K562 (cell line): Measurements from ENCODE around the gene NPIPA3. TPM values are rescaled to one million over a fixed set of nuclear protein-coding genes. Genes with fewer than 3 reads are reported as not detected.
"Not testable (repeated sequence)": the region's sequence is repeated elsewhere in the genome, so short reads cannot be mapped to it uniquely, and the experiment has no call there.

Experiments
- ATAC-seq: fragments of 200-7000 bp; cut with Tn5 transposase; 3 replicates; pipeline ENCODE4 v1.9.1; 2020; ENCODE audit warnings: moderate library complexity
- BruUV-seq: library from RNA; stranded (reverse); fragments of 400-500 nt; replicated peaks from 2 replicates; lab custom pipeline; 2021; lab: Mats Ljungman, UMichigan
- CTCF ChIA-PET: fragments of 300-600 bp; formaldehyde crosslinking; extraction: SDS; loops from one replicate; lab custom pipeline; 2021; ENCODE audit warnings: low intra/inter-chr PET ratio; lab: Yijun Ruan, JAX
- POLR2A ChIA-PET: fragments of 300-600, 350-650 bp; sonication (Branson Sonifier 250); formaldehyde crosslinking; extraction: SDS; loops from one replicate; lab custom pipeline; 2021; ENCODE audit warnings: antibody characterized with exemption, inconsistent platforms; lab: Yijun Ruan, JAX
- DNase-seq, 4 experiments: peaks; one replicate each; pipeline versions ENCODE4 v3.0.0 to v3.0.0-alpha.2; 2011 to 2018; ENCODE audit warnings: low spot score in 3 of 4, mixed read lengths in 3 of 4; ENCODE audit errors: extremely low read depth in 1 of 4
- FAIRE-seq: peaks from 2 replicates; lab custom pipeline; 2011; peaks lifted over from hg19 to GRCh38; lab: Jason Lieb, UNC
- H2AFZ ChIP-seq: 2 replicates; pipeline ENCODE4 v1.6.0; 2011; ENCODE audit warnings: low read depth, low read length, control low read depth, inconsistent platforms
- H3K27ac ChIP-seq: fragments of 200-600 bp; 3 replicates; pipeline ENCODE4 v1.8.0; 2011; ENCODE audit warnings: low read depth, mild to moderate bottlenecking, control low read depth, inconsistent platforms, low read length, moderate library complexity, mixed read lengths; ENCODE audit errors: extremely low read depth
- H3K27me3 ChIP-seq, 2 experiments: fragments of 300-600 bp in 1 of 2; 2 replicates in 1 of 2; 3 replicates in 1 of 2; pipeline versions ENCODE4 v1.6.0 to v1.8.0; 2011; ENCODE audit warnings: inconsistent platforms in 2 of 2, low read length in 2 of 2, mild to moderate bottlenecking in 1 of 2, mixed read lengths in 1 of 2, moderate library complexity in 1 of 2; ENCODE audit not compliant: control insufficient read depth in 2 of 2, insufficient read depth in 2 of 2
- H3K36me3 ChIP-seq: fragments of 300-600 bp; 3 replicates; pipeline ENCODE4 v1.8.0; 2011; ENCODE audit warnings: mild to moderate bottlenecking, low read length, inconsistent platforms; ENCODE audit not compliant: control insufficient read depth, insufficient read depth
- H3K4me1 ChIP-seq, 2 experiments: fragments of 200-600 bp in 1 of 2; replicated peaks in 1 of 2; 2 replicates in 1 of 2; 3 replicates in 1 of 2; pipeline versions ENCODE4 v1.5.1 to v1.8.0; 2011; ENCODE audit warnings: inconsistent platforms in 2 of 2, low read length in 2 of 2, mild to moderate bottlenecking in 1 of 2, mixed read lengths in 1 of 2, moderate library complexity in 1 of 2; ENCODE audit not compliant: control insufficient read depth in 2 of 2, insufficient read depth in 2 of 2
- H3K4me2 ChIP-seq: 2 replicates; pipeline ENCODE4 v1.6.1; 2011; ENCODE audit warnings: low read length, control low read depth, inconsistent platforms, mixed read lengths; ENCODE audit not compliant: insufficient read depth
- H3K4me3 ChIP-seq: fragments of 200-600 bp; sonication (generic), shearing (Covaris generic); 2 replicates; pipeline ENCODE4 v1.5.1; 2016; ENCODE audit warnings: control low read depth, inconsistent platforms
- H3K79me2 ChIP-seq: fragments of 200-600 bp; 3 replicates; pipeline ENCODE4 v1.8.0; 2011; ENCODE audit warnings: low read length, inconsistent platforms; ENCODE audit not compliant: control insufficient read depth, insufficient read depth
- H3K9ac ChIP-seq, 2 experiments: 2 replicates each; pipeline versions ENCODE4 v1.6.0 to v1.6.1; 2011; ENCODE audit warnings: low read depth in 2 of 2, low read length in 2 of 2, control low read depth in 1 of 2, inconsistent platforms in 1 of 2, mild to moderate bottlenecking in 1 of 2, mixed read lengths in 1 of 2; ENCODE audit not compliant: insufficient read depth in 1 of 2
- H3K9me1 ChIP-seq: one replicate; pipeline ENCODE4 v1.6.0; 2011; ENCODE audit warnings: inconsistent platforms, mild to moderate bottlenecking, low read length, moderate library complexity; ENCODE audit not compliant: control insufficient read depth, insufficient read depth
- H3K9me3 ChIP-seq: replicated peaks from 2 replicates; pipeline ENCODE4 v1.5.1; 2011; ENCODE audit warnings: low read depth, low read length, inconsistent platforms; ENCODE audit not compliant: control insufficient read depth, insufficient read depth
- H4K20me1 ChIP-seq: replicated peaks from 2 replicates; pipeline ENCODE4 v1.6.1; 2011; ENCODE audit warnings: low read length, inconsistent platforms, mixed read lengths; ENCODE audit not compliant: control insufficient read depth, insufficient read depth
- ARID1B ChIP-seq: fragments of 450-650 bp; IDR thresholded peaks from 2 replicates; pipeline ENCODE4 v1.6.1; 2016; ENCODE audit warnings: antibody characterized with exemption, mild to moderate bottlenecking, inconsistent platforms
- ELK1 ChIP-seq: sonication (generic); formaldehyde crosslinking; IDR thresholded peaks from 2 replicates; pipeline ENCODE4 v1.8.1; 2022; ENCODE audit warnings: missing genetic modification reagents
- FOSL1 ChIP-seq: fragments of 200-800 bp; sonication (Bioruptor generic); conservative IDR thresholded peaks from 2 replicates; pipeline ENCODE4 v1.6.1; 2016; ENCODE audit warnings: missing genetic modification characterization, missing compliant biosample characterization
- HINFP ChIP-seq: fragments of 450-650 bp; conservative IDR thresholded peaks from 2 replicates; pipeline ENCODE4 v1.6.1; 2016; ENCODE audit warnings: missing genetic modification characterization, low read depth, mild to moderate bottlenecking, control low read depth, missing compliant biosample characterization
- HMBOX1 ChIP-seq: sonication (generic); IDR thresholded peaks from 2 replicates; pipeline ENCODE4 v1.6.1; 2016
- WGBS: fragments of 100-300 bp; shearing (Covaris generic); methylation state at CpG from one replicate; pipeline ENCODE4 v1.1.6; 2016; ENCODE audit warnings: low coverage, mixed read lengths; ENCODE audit not compliant: insufficient coverage; ENCODE audit errors: missing lambda C conversion rate; 5-methylcytosine and 5-hydroxymethylcytosine counted together
- in situ Hi-C: fragments of 300-500 bp; cut with MboI; formaldehyde crosslinking; loops from 4 replicates; pipeline ENCODE4 v1.15.0; 2018; ENCODE audit warnings: inconsistent platforms, mixed read lengths
- intact Hi-C: fragments of 100-400 bp; cut with micrococcal nuclease; formaldehyde crosslinking; loops from 2 replicates; pipeline ENCODE4 v1.14.2; 2022
- polyA plus RNA-seq, 8 experiments: library from polyadenylated mRNA; depleted of rRNA in 4 of 8; stranded (reverse) in 5 of 8; unstranded in 3 of 8; fragments of >200 nt; fragmentation: Nextera tagmentation in 2 of 8; fragmentation: Illumina TruSeq in 1 of 8; extraction: Ambion mirVana in 2 of 8; extraction: Trizol in 1 of 8; gene quantifications; 2 replicates each; pipeline versions ENCODE4 v1.2.1 to v1.2.3, GENCODE V29; 2011 to 2014; ENCODE audit warnings: inconsistent platforms in 1 of 8, missing spikeins in 1 of 8
- total RNA-seq, 7 experiments: library from RNA; depleted of rRNA in 6 of 7; stranded (reverse); fragments of >200 nt in 6 of 7; fragmentation: Illumina TruSeq in 2 of 7; extraction: Trizol in 2 of 7; gene quantifications; 2 replicates each; pipeline versions ENCODE4 v1.2.1 to v1.2.3, GENCODE V29; 2011 to 2021; ENCODE audit warnings: low replicate concordance in 1 of 7

NPIPA3 gene
- total and polyA plus RNA-seq, 9 of the 15 experiments (the other 6 are each of a cell fraction or from before 2014, with no cell fraction given), result 1.1 to 6.6 (median 2.0) TPM

GRCh38 chr16:14682121-14682520 is 21.1 kb upstream of the NPIPA3 start (continued):
- TF ChIP-seq ELK1 (CRISPR knock-in tag) (no peak), ARID1B (no peak), HINFP (tag) (no peak)
- TF ChIP-seq, all 486 proteins: peak for 0

GRCh38 chr16:14685870-14686793 is 17.1 kb upstream of the NPIPA3 start:
- Histone ChIP-seq H2AFZ (peak overlapping the region; percentile 10; the same call in 1 of the 2 replicates), H3K4me2 (peak overlapping the region; percentile 3; the same call in 1 of the 2 replicates)

GRCh38 chr16:14694129-14694528 is 9.1 kb upstream of the NPIPA3 start, which contains the start of gene PLA2G10:
Gene PLA2G10, minus strand, starts transcription at chr16:14694308. Its CDS starts 79 bp downstream, at chr16:14694229.
- H3K4me1 ChIP-seq, in situ Hi-C loops, H4K20me1 ChIP-seq, CTCF ChIA-PET, H3K27me3 ChIP-seq, BruUV-seq, ATAC-seq, H3K4me2 ChIP-seq, H3K27ac ChIP-seq, H3K36me3 ChIP-seq, H3K9ac ChIP-seq, H2AFZ ChIP-seq, POLR2A ChIA-PET, FAIRE-seq, H3K79me2 ChIP-seq, DNase-seq, H3K4me3 ChIP-seq, H3K9me3 ChIP-seq, intact Hi-C loops, H3K9me1 ChIP-seq: not testable (repeated sequence)
- no CpG with 5 or more reads among the region's 28 CpGs for WGBS

More at GRCh38 chr16:14685870-14686793, 17.1 kb upstream of the NPIPA3 start:
- FAIRE-seq, H3K9me1 ChIP-seq, H3K9ac ChIP-seq, H4K20me1 ChIP-seq, H3K79me2 ChIP-seq, H3K36me3 ChIP-seq, ATAC-seq, BruUV-seq, intact Hi-C loops, H3K9me3 ChIP-seq, H3K27ac ChIP-seq, H3K4me3 ChIP-seq, in situ Hi-C loops, H3K4me1 ChIP-seq, CTCF ChIA-PET, H3K27me3 ChIP-seq: not testable (repeated sequence)
- peak in 1 of 4 experiments; percentile 18 for DNase-seq
- TF ChIP-seq ARID1B (0 out of 2 replicates have a peak, but pooled peaks have one; percentile 11), HMBOX1 (peak; percentile 86), FOSL1 (0 out of 2 replicates have a peak, but pooled peaks have one; percentile 9)
- WGBS, result 4% methylated on average over 14 of the region's 15 CpGs
- POLR2A ChIA-PET, result interaction anchor here (0.7 kb wide), 1 partner anchor 363 kb away, joined by 3 read pairs; no protein-coding TSS in a partner anchor
